K562 (cell line): ENCODE measurements around the gene ZW10. TPM values are rescaled to one million over a fixed set of nuclear protein-coding genes. Genes with fewer than 3 reads are reported as not detected.

Experiments
- ATAC-seq: fragments of 200-7000 bp; cut with Tn5 transposase; 3 replicates; pipeline ENCODE4 v1.9.1; 2020; ENCODE audit warnings: moderate library complexity
- BruUV-seq: library from RNA; stranded (reverse); fragments of 400-500 nt; replicated peaks from 2 replicates; lab custom pipeline; 2021; lab: Mats Ljungman, UMichigan
- CTCF ChIA-PET: fragments of 300-600 bp; formaldehyde crosslinking; extraction: SDS; loops from one replicate; lab custom pipeline; 2021; ENCODE audit warnings: low intra/inter-chr PET ratio; lab: Yijun Ruan, JAX
- POLR2A ChIA-PET: fragments of 300-600, 350-650 bp; sonication (Branson Sonifier 250); formaldehyde crosslinking; extraction: SDS; loops from one replicate; lab custom pipeline; 2021; ENCODE audit warnings: antibody characterized with exemption, inconsistent platforms; lab: Yijun Ruan, JAX
- DNase-seq, 4 experiments: peaks; one replicate each; pipeline versions ENCODE4 v3.0.0 to v3.0.0-alpha.2; 2011 to 2018; ENCODE audit warnings: low spot score in 3 of 4, mixed read lengths in 3 of 4; ENCODE audit errors: extremely low read depth in 1 of 4
- FAIRE-seq: peaks from 2 replicates; lab custom pipeline; 2011; peaks lifted over from hg19 to GRCh38; lab: Jason Lieb, UNC
- H2AFZ ChIP-seq: 2 replicates; pipeline ENCODE4 v1.6.0; 2011; ENCODE audit warnings: low read depth, low read length, control low read depth, inconsistent platforms
- H3K27ac ChIP-seq: fragments of 200-600 bp; 3 replicates; pipeline ENCODE4 v1.8.0; 2011; ENCODE audit warnings: low read depth, mild to moderate bottlenecking, control low read depth, inconsistent platforms, low read length, moderate library complexity, mixed read lengths; ENCODE audit errors: extremely low read depth
- H3K27me3 ChIP-seq, 2 experiments: fragments of 300-600 bp in 1 of 2; 2 replicates in 1 of 2; 3 replicates in 1 of 2; pipeline versions ENCODE4 v1.6.0 to v1.8.0; 2011; ENCODE audit warnings: inconsistent platforms in 2 of 2, low read length in 2 of 2, mild to moderate bottlenecking in 1 of 2, mixed read lengths in 1 of 2, moderate library complexity in 1 of 2; ENCODE audit not compliant: control insufficient read depth in 2 of 2, insufficient read depth in 2 of 2
- H3K36me3 ChIP-seq: fragments of 300-600 bp; 3 replicates; pipeline ENCODE4 v1.8.0; 2011; ENCODE audit warnings: mild to moderate bottlenecking, low read length, inconsistent platforms; ENCODE audit not compliant: control insufficient read depth, insufficient read depth
- H3K4me1 ChIP-seq, 2 experiments: fragments of 200-600 bp in 1 of 2; replicated peaks in 1 of 2; 2 replicates in 1 of 2; 3 replicates in 1 of 2; pipeline versions ENCODE4 v1.5.1 to v1.8.0; 2011; ENCODE audit warnings: inconsistent platforms in 2 of 2, low read length in 2 of 2, mild to moderate bottlenecking in 1 of 2, mixed read lengths in 1 of 2, moderate library complexity in 1 of 2; ENCODE audit not compliant: control insufficient read depth in 2 of 2, insufficient read depth in 2 of 2
- H3K4me2 ChIP-seq: 2 replicates; pipeline ENCODE4 v1.6.1; 2011; ENCODE audit warnings: low read length, control low read depth, inconsistent platforms, mixed read lengths; ENCODE audit not compliant: insufficient read depth
- H3K4me3 ChIP-seq: fragments of 200-600 bp; sonication (generic), shearing (Covaris generic); 2 replicates; pipeline ENCODE4 v1.5.1; 2016; ENCODE audit warnings: control low read depth, inconsistent platforms
- H3K79me2 ChIP-seq: fragments of 200-600 bp; 3 replicates; pipeline ENCODE4 v1.8.0; 2011; ENCODE audit warnings: low read length, inconsistent platforms; ENCODE audit not compliant: control insufficient read depth, insufficient read depth
- H3K9ac ChIP-seq, 2 experiments: 2 replicates each; pipeline versions ENCODE4 v1.6.0 to v1.6.1; 2011; ENCODE audit warnings: low read depth in 2 of 2, low read length in 2 of 2, control low read depth in 1 of 2, inconsistent platforms in 1 of 2, mild to moderate bottlenecking in 1 of 2, mixed read lengths in 1 of 2; ENCODE audit not compliant: insufficient read depth in 1 of 2
- H3K9me1 ChIP-seq: one replicate; pipeline ENCODE4 v1.6.0; 2011; ENCODE audit warnings: inconsistent platforms, mild to moderate bottlenecking, low read length, moderate library complexity; ENCODE audit not compliant: control insufficient read depth, insufficient read depth
- H3K9me3 ChIP-seq: replicated peaks from 2 replicates; pipeline ENCODE4 v1.5.1; 2011; ENCODE audit warnings: low read depth, low read length, inconsistent platforms; ENCODE audit not compliant: control insufficient read depth, insufficient read depth
- H4K20me1 ChIP-seq: replicated peaks from 2 replicates; pipeline ENCODE4 v1.6.1; 2011; ENCODE audit warnings: low read length, inconsistent platforms, mixed read lengths; ENCODE audit not compliant: control insufficient read depth, insufficient read depth
- CEBPG ChIP-seq, 3 experiments: fragments of 200-800 bp in 1 of 3; sonication (Bioruptor generic) in 1 of 3; sonication (generic) in 1 of 3; formaldehyde crosslinking in 1 of 3; IDR thresholded peaks in 2 of 3; conservative IDR thresholded peaks in 1 of 3; 2 replicates each; pipeline versions ENCODE4 v1.6.1 to v1.8.0; 2016 to 2022; ENCODE audit warnings: missing compliant biosample characterization in 2 of 3, missing genetic modification characterization in 2 of 3, mild to moderate bottlenecking in 1 of 3, missing genetic modification reagents in 1 of 3
- IRF2 ChIP-seq: sonication (generic); formaldehyde crosslinking; IDR thresholded peaks from 2 replicates; pipeline ENCODE4 v1.8.1; 2022; ENCODE audit warnings: mild to moderate bottlenecking, missing genetic modification reagents
- LCOR ChIP-seq: sonication (generic); formaldehyde crosslinking; IDR thresholded peaks from 2 replicates; pipeline ENCODE4 v1.8.0; 2022; ENCODE audit warnings: mild to moderate bottlenecking, missing genetic modification reagents
- RERE ChIP-seq: sonication (generic); formaldehyde crosslinking; IDR thresholded peaks from 2 replicates; pipeline ENCODE4 v1.8.0; 2023; ENCODE audit warnings: missing genetic modification reagents, mild to moderate bottlenecking, borderline replicate concordance
- WGBS: fragments of 100-300 bp; shearing (Covaris generic); methylation state at CpG from one replicate; pipeline ENCODE4 v1.1.6; 2016; ENCODE audit warnings: low coverage, mixed read lengths; ENCODE audit not compliant: insufficient coverage; ENCODE audit errors: missing lambda C conversion rate; 5-methylcytosine and 5-hydroxymethylcytosine counted together
- in situ Hi-C: fragments of 300-500 bp; cut with MboI; formaldehyde crosslinking; loops from 4 replicates; pipeline ENCODE4 v1.15.0; 2018; ENCODE audit warnings: inconsistent platforms, mixed read lengths
- intact Hi-C: fragments of 100-400 bp; cut with micrococcal nuclease; formaldehyde crosslinking; loops from 2 replicates; pipeline ENCODE4 v1.14.2; 2022
- polyA plus RNA-seq, 8 experiments: library from polyadenylated mRNA; depleted of rRNA in 4 of 8; stranded (reverse) in 5 of 8; unstranded in 3 of 8; fragments of >200 nt; fragmentation: Nextera tagmentation in 2 of 8; fragmentation: Illumina TruSeq in 1 of 8; extraction: Ambion mirVana in 2 of 8; extraction: Trizol in 1 of 8; gene quantifications; 2 replicates each; pipeline versions ENCODE4 v1.2.1 to v1.2.3, GENCODE V29; 2011 to 2014; ENCODE audit warnings: inconsistent platforms in 1 of 8, missing spikeins in 1 of 8
- total RNA-seq, 7 experiments: library from RNA; depleted of rRNA in 6 of 7; stranded (reverse); fragments of >200 nt in 6 of 7; fragmentation: Illumina TruSeq in 2 of 7; extraction: Trizol in 2 of 7; gene quantifications; 2 replicates each; pipeline versions ENCODE4 v1.2.1 to v1.2.3, GENCODE V29; 2011 to 2021; ENCODE audit warnings: low replicate concordance in 1 of 7

Gene ZW10
- total and polyA plus RNA-seq, 9 of the 15 experiments (the other 6 are each of a cell fraction or from before 2014, with no cell fraction given), result 9.4 to 37.7 (median 25.0) TPM

DNA sequence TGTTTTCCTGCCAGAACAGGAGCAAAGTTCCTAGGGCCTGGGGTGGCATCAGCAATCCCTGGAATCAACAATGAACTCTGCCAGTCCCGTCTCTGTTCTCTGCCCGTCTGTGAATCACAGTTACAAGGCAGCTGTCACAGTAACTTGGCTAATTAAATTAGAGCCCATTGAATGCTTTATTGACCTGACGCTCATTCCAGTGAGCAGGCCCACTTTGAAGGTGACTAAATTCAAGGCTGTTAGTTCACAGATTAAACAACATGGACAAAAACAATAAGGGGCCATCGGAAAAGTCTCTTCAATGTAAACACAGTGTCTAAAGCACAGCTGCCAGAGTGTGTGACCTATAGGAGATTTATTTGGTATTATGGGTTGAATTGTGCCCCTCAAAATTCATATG lies 49.7 kb downstream of the ZW10 start:
- Histone ChIP-seq H4K20me1 (no peaks in the 10 kb centered on the region), H3K9ac (no peak overlapping the region), H3K4me3 (no peak overlapping the region), H3K27me3 (no peaks in the 10 kb centered on the region), H2AFZ (no peak overlapping the region), H3K4me2 (no peak overlapping the region), H3K36me3 (no peaks in the 10 kb centered on the region; the same call in 2 of the 3 replicates), H3K9me1 (no peaks in the 10 kb centered on the region), H3K4me1 (peaks cover 4 to 11% of the 10 kb centered on the region in 2 experiments; a peak in 4 of 5 replicates), H3K9me3 (no peaks in the 10 kb centered on the region), H3K27ac (no peak overlapping the region), H3K79me2 (no peaks in the 10 kb centered on the region)
- ChIA-PET CTCF (interaction anchor here (0.5 to 2.2 kb wide), 2 partner anchors 134 to 418 kb away, joined by 4 to 7 read pairs; no protein-coding TSS in a partner anchor), POLR2A (interaction anchor here (0.7 kb wide), 1 partner anchor 15 kb away, joined by 3 read pairs; no protein-coding TSS in a partner anchor)
- intact Hi-C loops, result no loop called here
- DNase-seq (no peak), ATAC-seq (no peak), FAIRE-seq (no peak)
- in situ Hi-C loops, result no loop called here
- 80% methylated on average over 4 of the region's 4 CpGs for WGBS
- no TSS peak for BruUV-seq
- TF ChIP-seq IRF2 (CRISPR knock-in tag), result no peak
- TF ChIP-seq RERE, result no peak
- no peak for TF ChIP-seq LCOR
- no peak for TF ChIP-seq CEBPG (CRISPR knock-in tag; IDR thresholded peaks at IDR 0.05)
- TF ChIP-seq CEBPG (tag; conservative IDR thresholded peaks at IDR 0.05 in 1 of 2, IDR thresholded peaks at IDR 0.05 in 1 of 2), result no peak
